SK-N-SH (cell line): ENCODE measurements around the gene MEIG1.

ENCODE experiments used
- EP300 ChIP-seq, 2 experiments: IDR thresholded peaks; 2 replicates each; pipeline versions ENCODE4 v1.4.0 to v1.6.1; 2012; ENCODE audit warnings: borderline replicate concordance in 1 of 2, low read depth in 1 of 2, low read length in 1 of 2
- RAD21 ChIP-seq: IDR thresholded peaks from 2 replicates; pipeline ENCODE4 v1.6.1; 2012; ENCODE audit warnings: mild to moderate bottlenecking, low read length
- SMC3 ChIP-seq: IDR thresholded peaks from 2 replicates; pipeline ENCODE4 v1.6.1; 2012; ENCODE audit warnings: low read depth, low read length, improper control_type of control experiment
- TCF12 ChIP-seq: IDR thresholded peaks from 2 replicates; pipeline ENCODE4 v1.4.0; 2012
- TF ChIP-seq, protein P1 (sequence below): IDR thresholded peaks from 2 replicates; pipeline ENCODE4 v1.4.0; 2012; ENCODE audit warnings: low read depth
- TF ChIP-seq, protein P2 (sequence below): fragments of 200-600 bp; sonication (generic); IDR thresholded peaks from 2 replicates; pipeline ENCODE4 v1.6.1; 2017; ENCODE audit warnings: antibody characterized with exemption, mild to moderate bottlenecking, moderate library complexity
- TF ChIP-seq, protein P3 (sequence below): fragments of 150-350 bp; IDR thresholded peaks from 2 replicates; pipeline ENCODE4 v1.6.1; 2017; ENCODE audit warnings: antibody characterized with exemption, low read length, low read depth, borderline replicate concordance

DNA sequence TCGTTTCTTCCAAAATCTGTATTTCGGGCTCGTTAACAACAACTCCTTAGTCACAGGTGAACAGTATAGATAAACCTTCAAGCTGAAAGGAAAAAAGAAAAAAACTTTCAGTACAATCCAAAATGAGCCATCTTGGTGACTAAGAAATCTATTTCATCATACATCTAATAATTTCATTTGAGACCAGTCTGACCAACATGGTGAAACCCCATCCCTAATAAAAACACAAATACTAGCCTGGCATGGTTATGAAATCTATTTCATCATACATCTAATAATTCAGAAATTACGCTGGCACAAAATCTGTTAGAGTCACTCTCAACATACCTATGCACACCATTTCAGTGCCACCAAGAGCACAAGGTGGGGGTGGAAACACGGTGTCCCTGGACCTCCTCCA lies 14.1 kb upstream of the MEIG1 start:
- TF ChIP-seq, protein P1, sequence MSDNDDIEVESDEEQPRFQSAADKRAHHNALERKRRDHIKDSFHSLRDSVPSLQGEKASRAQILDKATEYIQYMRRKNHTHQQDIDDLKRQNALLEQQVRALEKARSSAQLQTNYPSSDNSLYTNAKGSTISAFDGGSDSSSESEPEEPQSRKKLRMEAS: no peak
- TF ChIP-seq, protein P2, sequence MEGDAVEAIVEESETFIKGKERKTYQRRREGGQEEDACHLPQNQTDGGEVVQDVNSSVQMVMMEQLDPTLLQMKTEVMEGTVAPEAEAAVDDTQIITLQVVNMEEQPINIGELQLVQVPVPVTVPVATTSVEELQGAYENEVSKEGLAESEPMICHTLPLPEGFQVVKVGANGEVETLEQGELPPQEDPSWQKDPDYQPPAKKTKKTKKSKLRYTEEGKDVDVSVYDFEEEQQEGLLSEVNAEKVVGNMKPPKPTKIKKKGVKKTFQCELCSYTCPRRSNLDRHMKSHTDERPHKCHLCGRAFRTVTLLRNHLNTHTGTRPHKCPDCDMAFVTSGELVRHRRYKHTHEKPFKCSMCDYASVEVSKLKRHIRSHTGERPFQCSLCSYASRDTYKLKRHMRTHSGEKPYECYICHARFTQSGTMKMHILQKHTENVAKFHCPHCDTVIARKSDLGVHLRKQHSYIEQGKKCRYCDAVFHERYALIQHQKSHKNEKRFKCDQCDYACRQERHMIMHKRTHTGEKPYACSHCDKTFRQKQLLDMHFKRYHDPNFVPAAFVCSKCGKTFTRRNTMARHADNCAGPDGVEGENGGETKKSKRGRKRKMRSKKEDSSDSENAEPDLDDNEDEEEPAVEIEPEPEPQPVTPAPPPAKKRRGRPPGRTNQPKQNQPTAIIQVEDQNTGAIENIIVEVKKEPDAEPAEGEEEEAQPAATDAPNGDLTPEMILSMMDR: no peak
- no peak for TF ChIP-seq EP300 (IDR thresholded peaks at IDR 0.05; ENCODE audit: borderline replicate concordance in 1 of 2, low read depth in 1 of 2, low read length in 1 of 2)
- no peak for TF ChIP-seq RAD21
- no peak for TF ChIP-seq SMC3
- TF ChIP-seq, protein P3, sequence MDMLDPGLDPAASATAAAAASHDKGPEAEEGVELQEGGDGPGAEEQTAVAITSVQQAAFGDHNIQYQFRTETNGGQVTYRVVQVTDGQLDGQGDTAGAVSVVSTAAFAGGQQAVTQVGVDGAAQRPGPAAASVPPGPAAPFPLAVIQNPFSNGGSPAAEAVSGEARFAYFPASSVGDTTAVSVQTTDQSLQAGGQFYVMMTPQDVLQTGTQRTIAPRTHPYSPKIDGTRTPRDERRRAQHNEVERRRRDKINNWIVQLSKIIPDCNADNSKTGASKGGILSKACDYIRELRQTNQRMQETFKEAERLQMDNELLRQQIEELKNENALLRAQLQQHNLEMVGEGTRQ: no peak
- TF ChIP-seq TCF12: no peak
